HG03060 (cell line): ENCODE measurements around the gene TPX2.

Experiments
- ATAC-seq: cut with Tn5 transposase; IDR thresholded peaks from one replicate; pipeline ENCODE4 v1.9.1; 2021; ENCODE audit warnings: low read depth, moderate number of reproducible peaks; ENCODE audit not compliant: unreplicated experiment

TPX2 gene

DNA sequence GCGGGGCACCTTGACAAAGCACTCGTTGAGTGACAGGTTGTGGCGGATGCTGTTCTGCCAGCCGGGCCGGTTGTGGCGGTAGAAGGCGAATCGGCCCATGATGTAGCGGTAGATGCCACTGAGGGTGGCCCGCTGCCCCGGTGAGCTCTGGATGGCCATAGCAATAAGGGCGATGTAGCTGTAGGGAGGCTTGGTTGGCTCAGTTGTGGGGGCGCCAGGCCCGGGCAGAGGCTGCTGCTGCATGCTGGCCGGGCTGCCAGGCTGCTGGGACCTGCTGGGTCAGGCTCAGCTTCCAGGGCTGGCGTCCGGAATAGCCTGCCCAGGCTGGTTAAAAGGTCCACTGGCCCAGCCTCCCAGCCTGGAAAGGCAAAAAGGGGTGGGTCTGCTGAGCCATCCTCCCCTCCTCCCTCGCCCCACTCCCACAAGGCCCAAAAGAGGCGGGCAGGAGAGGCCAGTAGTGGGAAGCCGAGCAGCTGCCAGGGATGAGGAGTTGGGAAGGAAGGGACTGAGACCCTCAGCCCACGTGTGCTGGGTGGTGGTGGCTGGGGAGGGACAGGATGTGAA lies 106.3 kb downstream of the TPX2 start, which contains the start of gene FOXS1:
TSS of gene FOXS1 (minus strand) at position 305 of the 564 bp plus-strand sequence. CDS start at position 243, 62 bp downstream.
- no peak for ATAC-seq

DNA sequence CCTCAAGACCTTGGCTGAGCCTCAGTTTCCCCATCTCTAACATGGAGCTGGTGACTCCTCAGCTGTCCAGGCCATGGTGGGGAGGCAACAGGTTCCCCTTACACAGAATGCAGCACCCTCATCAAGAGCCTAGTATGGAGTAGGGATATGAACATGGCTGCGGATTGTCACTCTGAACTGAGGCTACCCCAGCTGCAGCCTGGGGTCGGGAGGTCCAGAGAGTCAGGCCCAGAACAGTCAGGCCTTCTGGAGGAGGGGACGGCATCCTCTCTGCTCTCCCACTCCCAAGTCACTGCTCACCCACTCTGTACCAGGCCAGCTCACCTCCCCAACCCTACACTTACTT lies 107.7 kb downstream of the TPX2 start:
- no peak for ATAC-seq

DNA sequence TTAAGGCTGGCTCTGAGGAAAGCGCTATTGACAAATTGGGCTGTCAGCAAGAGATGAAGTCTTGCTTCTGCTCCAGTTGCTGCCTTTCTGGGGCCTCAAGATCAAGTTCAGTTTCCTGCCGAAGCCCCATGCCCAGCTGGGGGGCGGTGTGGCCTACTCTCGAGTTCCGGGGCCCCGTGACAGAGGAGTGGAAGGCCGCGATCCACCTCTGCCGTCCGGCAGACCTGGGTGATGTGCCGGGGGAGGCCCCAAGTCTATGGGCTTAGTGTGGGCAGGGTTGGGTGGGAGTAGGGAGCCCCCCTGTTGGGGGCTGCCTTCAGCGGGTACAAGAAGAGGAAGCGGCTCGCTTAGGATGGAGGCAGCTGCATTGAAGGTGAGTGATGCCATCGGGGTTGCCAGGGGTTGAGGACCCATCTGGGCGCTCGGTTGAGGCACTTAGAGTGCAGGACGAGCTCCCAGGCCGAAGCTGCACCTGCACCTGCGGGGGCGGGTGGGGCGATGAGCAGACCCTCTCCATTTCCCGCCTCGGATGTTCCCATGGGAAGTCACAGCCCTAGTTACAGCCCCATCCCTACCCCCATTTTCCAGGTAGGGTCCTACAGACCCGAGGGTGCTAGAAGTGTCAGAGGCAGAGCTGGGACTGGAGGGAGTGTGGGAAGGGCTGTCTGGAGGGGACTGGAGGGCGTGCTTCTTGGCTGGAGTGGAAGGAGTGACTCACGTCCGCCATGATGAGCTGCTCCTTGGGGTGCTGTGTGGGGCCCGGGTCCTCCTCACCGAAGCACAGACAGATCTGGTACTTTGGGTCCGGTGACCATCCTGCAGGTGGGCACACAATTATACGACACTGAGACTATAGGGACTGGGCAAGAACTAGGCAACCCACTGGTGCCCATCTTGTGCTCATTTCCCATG lies 109.3 kb downstream of the TPX2 start:
- no peak for ATAC-seq

DNA sequence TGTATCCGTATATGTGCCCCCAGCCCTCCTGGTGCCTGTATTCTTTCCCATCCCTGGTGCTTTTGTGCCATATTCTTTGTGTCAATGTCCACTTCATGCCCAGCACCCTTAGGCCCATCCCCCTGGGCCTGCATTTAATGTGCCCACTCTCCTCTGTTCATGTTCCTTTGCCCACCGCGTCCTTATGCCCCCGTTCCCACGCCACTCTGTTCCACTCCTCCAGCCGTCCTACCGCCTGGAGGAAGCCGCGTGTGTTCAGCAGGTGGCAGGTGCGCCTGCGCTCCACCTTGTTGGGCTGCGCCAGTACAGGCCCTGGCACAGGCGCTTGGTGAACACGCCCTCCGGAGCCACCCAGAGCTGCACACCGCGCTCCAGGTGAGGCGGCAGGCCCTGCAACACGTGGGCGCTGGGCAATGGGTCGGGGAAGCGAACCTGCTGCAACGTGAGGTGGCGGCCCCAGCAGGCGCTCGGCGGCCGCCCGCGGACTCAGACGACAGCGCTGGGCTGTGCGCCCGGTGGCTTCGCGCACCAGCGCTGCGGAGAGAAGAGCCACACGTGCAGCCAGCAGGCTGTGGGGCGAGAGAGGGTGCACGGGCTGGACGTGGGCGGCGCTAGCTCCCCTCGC lies 110.3 kb downstream of the TPX2 start:
- no peak for ATAC-seq
